ENCODE data around the gene RGS13.

The RGS13 gene

GRCh38 chr1:192608671-192609070 lies 27.3 kb upstream of the RGS13 start:
- peak overlapping the region; percentile 59 for H3K27ac Mint-ChIP-seq
- peaks cover 2% of the 10 kb centered on the region for H3K27me3 Mint-ChIP-seq
- no peaks in the 10 kb centered on the region for H3K9me3 Mint-ChIP-seq
- ATAC-seq, result no peak
- peaks cover 25% of the 10 kb centered on the region for H3K4me1 Mint-ChIP-seq
- DNase-seq, result no peak
- H3K4me3 Mint-ChIP-seq, result peak overlapping the region; percentile 67
- H3K36me3 Mint-ChIP-seq (ENCODE audit: low read depth), result no peaks in the 10 kb centered on the region

- Mint-ChIP-seq H3K27me3 (peaks cover 2% of the 10 kb centered on the region), H3K27ac (peak overlapping the region; percentile 59), H3K4me3 (peak overlapping the region; percentile 67), H3K4me1 (peaks cover 25% of the 10 kb centered on the region), H3K9me3 (no peaks in the 10 kb centered on the region), H3K36me3 (ENCODE audit: low read depth) (no peaks in the 10 kb centered on the region)
- DNase-seq (peak; percentile 59), ATAC-seq (peak; percentile 97)
These were observed 26.6 kb upstream of the RGS13 start for GRCh38 chr1:192609110-192610079.

- DNase-seq, result no peak
- no peak for ATAC-seq
- Mint-ChIP-seq H3K9me3 (no peaks in the 10 kb centered on the region), H3K27ac (no peak overlapping the region), H3K4me1 (peaks cover 21% of the 10 kb centered on the region), H3K36me3 (ENCODE audit: low read depth) (no peaks in the 10 kb centered on the region), H3K27me3 (peaks cover 2% of the 10 kb centered on the region), H3K4me3 (no peak overlapping the region)
These were observed 25.6 kb upstream of the RGS13 start for GRCh38 chr1:192610112-192610889.

GRCh38 chr1:192615055-192615454 lies 20.9 kb upstream of the RGS13 start:
- no peak overlapping the region for H3K27ac Mint-ChIP-seq
- no peaks in the 10 kb centered on the region for H3K9me3 Mint-ChIP-seq
- no peaks in the 10 kb centered on the region for H3K36me3 Mint-ChIP-seq (ENCODE audit: low read depth)
- DNase-seq (no peak), ATAC-seq (no peak)
- no peak overlapping the region for H3K4me3 Mint-ChIP-seq
- peaks cover 2% of the 10 kb centered on the region for H3K4me1 Mint-ChIP-seq
- H3K27me3 Mint-ChIP-seq, result peaks cover 5% of the 10 kb centered on the region

- DNase-seq (no peak), ATAC-seq (no peak)
- H3K4me1 Mint-ChIP-seq, result no peaks in the 10 kb centered on the region
- peaks cover 3% of the 10 kb centered on the region for H3K9me3 Mint-ChIP-seq
- peaks cover 25% of the 10 kb centered on the region for H3K27me3 Mint-ChIP-seq
- peaks cover 3% of the 10 kb centered on the region for H3K36me3 Mint-ChIP-seq (ENCODE audit: low read depth)
- no peak overlapping the region for H3K4me3 Mint-ChIP-seq
- no peak overlapping the region for H3K27ac Mint-ChIP-seq
These were observed 15.8 kb upstream of the RGS13 start for GRCh38 chr1:192620071-192620635.

DNA sequence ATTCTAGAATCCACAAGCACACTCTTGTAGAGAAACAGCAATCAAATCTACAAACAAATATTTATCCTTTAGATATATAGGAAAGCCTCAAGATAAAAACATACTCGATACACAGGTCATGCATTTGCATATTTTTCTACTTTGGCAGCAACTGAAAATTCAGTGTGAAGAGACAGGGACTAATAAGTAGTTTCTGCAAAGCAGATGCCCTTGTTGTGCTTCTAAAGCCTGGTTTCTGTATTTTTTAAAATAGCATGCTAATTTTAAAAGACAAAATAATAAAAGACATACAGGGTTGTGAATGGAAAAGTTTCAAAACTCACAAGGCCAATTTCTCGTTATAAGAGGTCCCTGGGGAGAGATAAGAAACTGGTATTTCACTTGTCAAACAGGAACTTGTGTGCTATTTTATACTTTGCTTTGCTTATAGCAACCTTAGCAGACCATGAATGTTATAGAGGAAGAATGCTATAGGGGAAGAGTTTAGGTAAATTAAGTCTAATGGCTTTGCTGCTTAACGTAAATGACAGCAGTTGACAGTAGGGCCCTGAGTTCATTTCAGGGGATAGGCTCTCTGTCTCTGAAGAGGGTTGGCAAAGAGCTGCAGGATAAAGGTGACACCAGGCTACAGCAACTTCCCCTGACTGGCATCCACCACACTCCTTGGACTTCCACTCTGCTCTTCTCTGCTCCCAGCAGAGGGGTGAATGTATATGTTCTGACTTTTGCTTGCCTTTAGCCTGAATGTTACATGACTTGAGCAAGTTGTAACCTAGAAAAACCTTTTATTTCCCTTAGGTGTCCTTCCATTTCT lies 9.4 kb upstream of the RGS13 start:
- ATAC-seq (no peak), DNase-seq (no peak)
- H3K4me3 Mint-ChIP-seq, result no peak overlapping the region
- peaks cover under 1% of the 10 kb centered on the region for H3K36me3 Mint-ChIP-seq (ENCODE audit: low read depth)
- peaks cover 3% of the 10 kb centered on the region for H3K9me3 Mint-ChIP-seq
- peaks cover 4% of the 10 kb centered on the region for H3K4me1 Mint-ChIP-seq
- H3K27ac Mint-ChIP-seq, result no peak overlapping the region
- H3K27me3 Mint-ChIP-seq, result peaks cover 36% of the 10 kb centered on the region

GRCh38 chr1:192627901-192628300 lies 8.0 kb upstream of the RGS13 start:
- peaks cover 4% of the 10 kb centered on the region for H3K4me1 Mint-ChIP-seq
- no peak overlapping the region for H3K27ac Mint-ChIP-seq
- no peak for DNase-seq
- no peak for ATAC-seq
- no peak overlapping the region for H3K4me3 Mint-ChIP-seq
- H3K9me3 Mint-ChIP-seq, result no peaks in the 10 kb centered on the region
- no peaks in the 10 kb centered on the region for H3K36me3 Mint-ChIP-seq (ENCODE audit: low read depth)
- H3K27me3 Mint-ChIP-seq, result peaks cover 40% of the 10 kb centered on the region

DNA sequence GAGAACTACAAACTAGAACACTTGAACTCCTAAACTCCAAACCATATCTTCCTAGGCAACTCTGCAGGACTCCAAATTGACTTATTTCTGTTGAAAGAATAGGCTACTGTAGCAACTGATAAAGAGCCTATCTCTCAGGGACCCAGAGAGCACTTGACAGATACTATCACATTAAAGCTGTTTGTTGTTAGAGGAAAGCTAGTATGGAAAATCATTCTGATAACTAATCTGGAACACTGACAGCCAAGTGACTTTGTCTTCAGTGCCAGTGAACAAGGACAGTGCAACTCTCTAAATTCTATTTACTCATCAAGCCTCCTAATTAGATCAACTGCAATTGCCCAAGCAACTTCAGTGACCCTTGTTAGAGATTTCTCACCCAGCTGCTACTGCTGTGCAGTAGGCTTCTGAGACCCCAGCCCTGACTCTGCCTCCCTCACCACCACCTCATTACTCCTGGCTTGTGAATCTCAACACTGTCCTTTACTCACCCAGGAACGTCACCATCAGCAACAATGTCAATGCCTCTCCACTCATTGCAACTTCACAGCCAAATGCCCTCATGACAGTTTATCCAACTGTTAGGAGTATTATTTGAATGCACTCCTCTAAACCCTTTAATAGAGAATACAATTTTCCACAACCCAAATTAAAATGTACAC lies 7.4 kb upstream of the RGS13 start:
- Mint-ChIP-seq H3K9me3 (no peaks in the 10 kb centered on the region), H3K27ac (no peak overlapping the region), H3K36me3 (ENCODE audit: low read depth) (no peaks in the 10 kb centered on the region), H3K4me3 (no peak overlapping the region), H3K27me3 (peaks cover 44% of the 10 kb centered on the region), H3K4me1 (peaks cover 4% of the 10 kb centered on the region)
- ATAC-seq, result no peak
- DNase-seq, result no peak

DNA sequence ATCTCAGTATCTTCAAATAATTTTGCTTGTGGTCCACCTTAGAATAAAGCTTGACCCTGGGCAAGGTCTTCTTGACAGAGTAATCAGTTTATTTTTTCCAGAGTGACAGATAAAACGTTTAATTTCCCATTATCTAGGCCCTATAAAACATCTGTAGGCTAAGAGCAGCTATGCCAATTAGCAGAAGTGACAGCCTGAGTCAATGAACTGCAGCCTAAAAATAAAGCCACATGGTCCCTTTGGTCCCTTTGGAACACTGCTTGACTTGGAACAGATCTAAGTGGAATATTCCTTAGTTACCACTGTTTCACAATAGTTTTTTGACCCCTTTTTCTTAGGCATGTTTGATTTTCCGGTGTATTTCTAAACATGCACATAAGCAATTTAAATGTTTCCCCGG lies 6.3 kb upstream of the RGS13 start:
- Mint-ChIP-seq H3K9me3 (no peaks in the 10 kb centered on the region), H3K27me3 (peaks cover 40% of the 10 kb centered on the region), H3K4me3 (no peak overlapping the region)

GRCh38 chr1:192630521-192631287 lies 5.2 kb upstream of the RGS13 start:
- H3K36me3 Mint-ChIP-seq (ENCODE audit: low read depth), result no peaks in the 10 kb centered on the region
- H3K9me3 Mint-ChIP-seq, result no peaks in the 10 kb centered on the region
- peaks cover 38% of the 10 kb centered on the region for H3K27me3 Mint-ChIP-seq
- no peak overlapping the region for H3K27ac Mint-ChIP-seq
- ATAC-seq (no peak), DNase-seq (no peak)
- peaks cover 4% of the 10 kb centered on the region for H3K4me1 Mint-ChIP-seq
- H3K4me3 Mint-ChIP-seq, result no peak overlapping the region

More for the DNA sequence above, 6.3 kb upstream of the RGS13 start:
- no peaks in the 10 kb centered on the region for H3K36me3 Mint-ChIP-seq (ENCODE audit: low read depth)
- H3K4me1 Mint-ChIP-seq, result peaks cover 4% of the 10 kb centered on the region
- DNase-seq (no peak), ATAC-seq (no peak)
- no peak overlapping the region for H3K27ac Mint-ChIP-seq

DNA sequence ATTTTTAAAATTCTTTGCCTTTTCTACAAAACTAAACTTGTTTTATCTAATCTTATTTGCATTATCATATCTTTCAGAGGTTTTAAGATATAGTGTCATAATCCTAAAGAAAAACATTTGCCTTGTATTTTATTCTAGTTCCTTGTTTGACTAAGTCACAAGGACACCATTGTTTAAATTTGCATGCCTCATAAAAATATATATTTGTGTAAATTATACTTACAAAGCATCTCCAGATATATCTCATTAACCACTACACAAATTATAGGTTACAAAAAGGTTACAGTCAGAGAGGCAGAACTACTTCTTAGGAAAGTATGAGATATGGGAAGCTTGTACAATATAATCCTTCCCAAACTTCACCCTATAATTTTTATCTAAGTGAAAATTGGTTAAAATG lies 4.2 kb upstream of the RGS13 start:
- H3K27ac Mint-ChIP-seq, result no peak overlapping the region
- no peaks in the 10 kb centered on the region for H3K36me3 Mint-ChIP-seq (ENCODE audit: low read depth)
- H3K9me3 Mint-ChIP-seq, result no peaks in the 10 kb centered on the region
- H3K4me3 Mint-ChIP-seq, result no peak overlapping the region
- H3K4me1 Mint-ChIP-seq, result peaks cover 4% of the 10 kb centered on the region
- H3K27me3 Mint-ChIP-seq, result peaks cover 38% of the 10 kb centered on the region
- ATAC-seq, result no peak
- no peak for DNase-seq

- H3K27ac Mint-ChIP-seq, result no peak overlapping the region
- no peak for DNase-seq
- H3K4me3 Mint-ChIP-seq, result no peak overlapping the region
- peaks cover 4% of the 10 kb centered on the region for H3K4me1 Mint-ChIP-seq
- no peaks in the 10 kb centered on the region for H3K36me3 Mint-ChIP-seq (ENCODE audit: low read depth)
- no peaks in the 10 kb centered on the region for H3K9me3 Mint-ChIP-seq
- no peak for ATAC-seq
- peaks cover 41% of the 10 kb centered on the region for H3K27me3 Mint-ChIP-seq
These were observed 3.8 kb upstream of the RGS13 start for GRCh38 chr1:192632188-192632587.

All from activated naive CD8-positive, alpha-beta T cell treated with anti-CD3 and anti-CD28 coated beads, Interleukin-2, amount 50 U/mL, for 24 hours (primary cell).